Measurements from ENCODE around the gene STKLD1.
"Not testable (repeated sequence)": the region's sequence is repeated elsewhere in the genome, so short reads cannot be mapped to it uniquely, and the experiment has no call there.

The STKLD1 gene

DNA sequence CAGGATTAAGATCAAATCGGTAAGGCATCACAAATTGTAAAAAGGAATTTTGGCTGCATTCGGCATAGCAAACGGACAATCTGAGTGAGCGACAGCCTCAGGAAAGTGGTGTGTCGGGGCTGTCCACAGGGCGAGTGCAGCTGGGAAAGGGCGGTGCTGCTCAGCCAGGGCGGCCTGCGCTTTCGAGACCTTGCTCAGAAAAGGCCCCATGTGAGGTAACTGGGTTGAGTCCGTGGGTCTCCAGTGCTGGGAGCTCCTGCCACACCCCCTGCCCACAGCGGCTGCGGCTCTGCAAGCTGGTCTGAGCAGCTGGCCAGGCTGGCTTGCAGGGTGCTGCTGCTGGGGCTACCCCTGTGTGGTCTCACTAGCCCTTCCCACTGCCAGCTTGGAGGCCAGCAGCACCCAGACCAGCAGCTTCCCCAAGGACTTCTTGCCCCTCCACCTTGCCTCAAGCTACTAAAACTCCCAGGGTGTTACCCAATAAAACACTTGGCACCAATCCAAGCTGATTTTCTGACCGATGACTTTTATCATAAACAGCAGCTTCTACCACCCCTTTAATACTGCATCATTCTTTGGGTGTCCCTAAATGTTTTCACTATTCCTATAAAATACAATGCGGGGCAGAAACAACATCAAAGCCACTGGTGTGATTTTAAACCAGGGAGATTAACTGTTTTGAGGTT, 13.7 kb upstream of the STKLD1 start:
- DNase-seq (ENCODE audit: low read depth): no peak

DNA sequence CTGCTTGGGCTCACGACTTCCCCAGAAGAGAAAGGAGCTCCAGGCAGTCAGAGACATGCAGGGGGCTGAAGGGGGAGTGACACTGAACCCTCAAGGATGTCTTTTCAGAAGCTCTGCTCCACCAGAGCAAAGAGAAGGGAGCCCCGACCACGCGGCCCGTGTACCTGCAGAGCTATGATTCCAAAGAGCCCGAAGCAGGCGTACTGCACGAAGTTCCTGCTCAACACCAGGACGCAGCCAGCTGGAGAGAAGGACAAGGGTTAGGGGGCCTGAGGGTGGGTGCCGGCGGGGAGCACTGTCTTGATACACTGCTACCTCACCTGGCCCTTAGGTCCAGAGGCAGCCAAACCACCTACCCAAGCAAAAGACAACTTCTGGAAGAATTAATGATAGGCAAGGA, 9.7 kb upstream of the STKLD1 start:
- DNase-seq (ENCODE audit: low read depth): no peak

DNA sequence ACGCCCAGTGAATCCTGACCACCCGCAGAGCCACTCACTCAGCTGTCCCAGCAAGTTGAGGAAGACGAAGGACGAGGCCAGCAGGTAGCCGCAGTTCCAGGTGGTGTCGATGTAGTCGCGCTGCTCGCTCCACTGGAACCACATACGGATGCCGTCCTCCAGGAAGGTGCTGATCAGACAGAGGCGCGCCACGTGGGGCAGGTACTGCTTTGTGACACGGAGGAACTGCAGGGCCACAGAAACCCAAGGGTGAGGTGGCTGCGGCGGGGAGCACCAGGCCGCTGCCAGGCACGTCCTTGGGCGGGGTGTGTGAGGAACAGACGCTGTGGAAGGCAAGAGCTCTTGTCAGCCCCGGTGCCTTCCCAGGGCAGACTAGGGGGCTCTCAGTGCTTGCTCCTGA, 8.9 kb upstream of the STKLD1 start:
- no peak for DNase-seq (ENCODE audit: low read depth)

DNA sequence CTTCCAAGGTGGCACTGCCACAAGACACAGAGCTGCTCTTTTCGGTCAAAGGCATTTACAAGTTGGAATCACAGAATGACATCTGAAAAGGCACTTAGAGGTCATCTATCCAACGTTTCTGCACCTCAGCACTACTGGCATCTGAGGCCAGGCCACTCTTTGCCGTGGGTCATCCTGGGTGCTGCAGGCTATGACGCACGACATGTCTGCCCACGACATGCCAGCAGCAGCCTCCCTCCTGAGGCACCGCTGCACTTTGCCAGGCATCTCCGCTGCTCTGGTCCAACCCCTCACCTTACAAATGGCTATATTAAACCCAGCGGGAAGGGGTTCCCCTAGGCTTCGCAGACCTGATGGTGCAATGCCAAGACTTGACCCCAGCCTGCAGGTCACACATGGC, 8.4 kb upstream of the STKLD1 start:
- no peak for DNase-seq (ENCODE audit: low read depth)

DNA sequence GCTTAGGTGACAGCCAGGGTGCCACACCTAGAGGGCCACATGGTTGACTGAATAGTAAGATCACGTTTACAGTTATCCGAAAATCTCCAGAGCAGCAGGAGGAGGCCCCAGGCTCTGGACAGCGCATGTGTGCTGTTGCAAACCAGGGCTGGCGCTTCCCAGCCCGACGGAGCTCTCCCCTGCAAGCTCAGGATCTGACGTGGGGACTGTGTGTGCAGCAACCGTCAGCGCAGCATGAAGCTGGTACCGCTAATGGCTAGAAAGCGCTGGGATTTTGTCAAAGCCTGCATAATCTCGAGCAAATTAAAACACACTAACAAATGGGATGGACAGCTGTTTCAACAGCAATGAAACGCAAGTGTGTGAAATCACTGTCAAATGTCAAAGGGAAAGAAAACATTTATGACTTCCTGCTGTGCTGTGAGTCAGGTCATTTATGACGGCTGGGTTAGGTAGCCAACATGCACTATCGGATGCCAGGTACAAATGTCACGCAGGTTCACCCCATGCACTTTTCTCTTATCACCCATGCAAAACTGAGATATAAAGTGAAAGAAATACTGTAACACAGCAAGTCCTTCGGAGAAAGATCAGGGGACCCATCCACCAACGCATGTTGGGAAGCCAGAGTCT, 7.8 kb upstream of the STKLD1 start:
- DNase-seq (ENCODE audit: low read depth): no peak

DNA sequence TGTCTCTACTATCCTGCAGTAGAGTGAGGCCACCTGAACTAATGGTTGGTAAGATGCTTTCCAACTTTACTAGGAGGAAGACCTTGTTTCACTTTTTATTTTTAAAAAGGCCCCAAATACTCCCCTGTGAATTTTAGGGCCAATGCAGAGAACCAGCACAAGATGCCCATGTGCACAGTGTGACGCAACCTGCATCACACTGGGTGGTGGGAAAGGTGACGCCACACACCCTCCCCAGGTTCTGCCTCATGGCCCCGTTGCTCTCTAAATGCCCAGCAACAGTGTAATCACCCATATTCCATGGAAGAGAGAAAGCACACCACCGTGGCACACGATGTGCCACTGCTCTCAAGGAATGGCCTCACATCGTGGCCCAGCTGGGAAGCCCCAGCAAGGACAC, 6.7 kb upstream of the STKLD1 start:
- DNase-seq (ENCODE audit: low read depth): no peak

DNA sequence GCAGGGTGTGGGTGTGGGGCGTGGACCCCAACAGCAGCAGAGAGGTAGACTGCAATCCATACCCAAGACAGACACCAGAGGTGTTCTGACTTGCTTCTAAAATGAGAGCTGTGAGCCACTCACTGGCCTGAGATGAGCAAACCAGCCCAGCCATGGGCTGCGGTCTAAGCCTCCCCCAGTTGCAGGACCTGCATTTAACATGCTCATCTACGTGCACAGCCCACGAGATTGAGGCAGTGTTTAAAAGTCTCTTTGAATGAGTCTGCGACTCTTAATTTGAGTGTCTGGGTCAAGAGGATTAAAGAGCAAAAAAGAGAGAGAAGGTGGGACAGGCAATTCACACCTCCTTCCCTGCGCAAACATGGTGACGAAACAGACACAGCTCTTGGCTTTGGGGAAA, 6.2 kb upstream of the STKLD1 start:
- no peak for DNase-seq (ENCODE audit: low read depth)

DNA sequence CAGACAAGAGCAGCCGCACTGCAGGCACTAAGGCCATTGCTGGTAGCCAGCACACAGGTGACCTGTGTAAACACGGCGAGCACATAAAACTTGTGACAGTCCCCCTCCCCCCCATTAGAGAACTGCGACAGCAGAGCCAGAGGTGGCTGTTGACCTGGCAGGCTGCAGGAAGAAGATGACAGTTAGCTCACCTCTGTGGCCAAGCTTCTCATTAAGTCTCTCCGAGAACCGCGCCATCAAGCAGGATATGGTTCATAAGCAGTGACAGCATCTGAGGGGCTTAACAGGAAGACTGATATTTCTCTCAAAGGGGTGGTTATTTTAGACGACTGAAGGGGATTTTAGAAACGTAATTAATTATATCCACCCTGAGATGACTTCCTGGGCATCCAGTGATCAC, 5.5 kb upstream of the STKLD1 start:
- DNase-seq (ENCODE audit: low read depth): no peak

DNA sequence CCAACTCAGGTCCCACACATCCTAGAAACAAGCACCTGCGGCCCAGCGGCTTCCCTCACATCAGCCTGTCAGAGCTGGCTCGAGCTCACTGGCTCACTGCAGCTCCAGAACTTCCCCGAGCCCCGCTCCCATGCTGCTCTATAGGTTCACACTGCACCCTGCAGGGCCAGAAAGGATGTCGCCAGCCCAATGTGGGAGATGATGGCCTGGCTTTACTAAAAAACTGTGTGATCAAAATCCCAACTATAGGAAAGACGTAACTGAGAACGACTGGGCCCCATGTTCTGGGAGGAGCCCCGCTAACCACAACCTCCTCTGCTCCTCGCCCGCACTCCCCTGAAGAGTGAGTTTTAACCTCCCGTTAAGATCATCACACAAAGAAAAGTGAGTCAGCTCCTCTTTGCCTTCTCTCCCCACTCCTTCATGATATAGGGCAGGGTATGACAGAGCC, 4.9 kb upstream of the STKLD1 start:
- no peak for DNase-seq (ENCODE audit: low read depth)

DNA sequence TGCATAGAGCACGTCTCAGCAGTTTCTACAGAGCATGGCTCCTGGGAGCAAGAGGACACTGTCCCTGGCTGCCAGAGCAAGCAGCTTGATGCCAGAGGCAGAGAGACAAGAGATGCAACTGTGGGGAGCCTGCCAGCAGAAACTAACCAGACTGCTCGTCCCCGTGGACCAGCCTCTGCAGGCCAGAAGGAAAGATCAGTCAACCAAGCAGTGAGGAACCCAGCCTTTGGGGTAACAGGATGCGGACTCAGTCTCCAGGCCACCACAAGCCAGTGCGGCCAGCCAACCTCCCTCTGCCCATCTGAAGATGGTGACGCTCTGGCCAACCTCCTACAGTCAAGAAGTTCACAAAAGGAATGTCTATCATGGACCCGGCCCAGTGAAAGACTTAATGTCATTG, 4.0 kb upstream of the STKLD1 start:
- DNase-seq (ENCODE audit: low read depth): no peak

DNA sequence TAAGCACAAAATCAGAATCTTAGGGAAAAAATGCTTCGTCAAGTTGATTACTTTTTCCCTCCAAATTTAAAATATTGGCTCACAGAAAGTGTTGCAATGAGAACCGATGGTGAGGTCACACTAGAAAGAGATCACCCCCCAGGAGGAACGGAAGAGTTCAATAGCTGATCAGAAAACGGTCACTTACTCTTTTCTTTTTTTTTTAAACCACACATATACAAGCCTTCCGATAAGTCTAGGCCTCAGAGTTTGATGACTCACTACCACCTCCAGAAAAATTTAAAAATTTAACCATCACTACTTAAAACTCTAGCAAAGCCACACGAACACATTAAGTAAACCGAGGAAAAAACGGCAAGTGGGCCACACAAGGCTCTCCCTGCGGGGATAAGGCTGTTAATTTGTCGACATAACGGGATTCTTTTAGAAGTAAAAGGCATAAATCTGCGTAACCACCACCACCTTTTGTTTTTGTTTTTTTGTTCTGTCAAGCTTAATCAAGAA, 1.5 kb upstream of the STKLD1 start:
- no peak for DNase-seq (ENCODE audit: low read depth)

DNA sequence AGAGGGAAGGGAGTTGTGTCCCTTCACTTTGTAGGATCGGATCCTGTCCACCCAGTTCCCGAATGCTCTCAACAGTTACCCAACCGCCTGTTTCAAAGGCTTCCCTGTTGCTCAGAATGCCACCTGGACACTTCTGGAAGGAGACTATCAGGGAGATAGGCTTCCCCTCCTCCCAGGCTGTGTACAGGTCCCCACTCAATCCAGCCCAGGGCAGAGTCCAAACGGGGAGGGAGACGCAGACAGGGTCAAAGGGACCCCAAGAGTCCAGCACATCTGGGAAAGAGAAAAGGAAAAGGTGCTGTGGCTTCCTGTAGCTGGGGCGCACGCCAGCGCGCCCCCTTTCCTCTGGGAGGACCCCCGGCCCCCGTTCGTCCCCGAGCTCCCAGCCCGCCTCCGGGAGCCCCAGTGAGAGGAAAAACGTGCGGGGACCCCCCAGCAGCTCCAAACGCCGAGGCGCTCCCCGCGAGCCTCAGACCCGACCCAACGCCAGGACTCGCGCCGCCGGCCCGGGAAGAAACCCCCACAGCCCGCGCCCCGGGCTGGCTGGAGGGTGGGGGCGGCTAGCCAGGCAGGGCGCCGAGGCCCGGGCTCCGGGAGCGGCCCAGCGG, 946 bp upstream of the STKLD1 start:
- DNase-seq (ENCODE audit: low read depth): no peak

DNA sequence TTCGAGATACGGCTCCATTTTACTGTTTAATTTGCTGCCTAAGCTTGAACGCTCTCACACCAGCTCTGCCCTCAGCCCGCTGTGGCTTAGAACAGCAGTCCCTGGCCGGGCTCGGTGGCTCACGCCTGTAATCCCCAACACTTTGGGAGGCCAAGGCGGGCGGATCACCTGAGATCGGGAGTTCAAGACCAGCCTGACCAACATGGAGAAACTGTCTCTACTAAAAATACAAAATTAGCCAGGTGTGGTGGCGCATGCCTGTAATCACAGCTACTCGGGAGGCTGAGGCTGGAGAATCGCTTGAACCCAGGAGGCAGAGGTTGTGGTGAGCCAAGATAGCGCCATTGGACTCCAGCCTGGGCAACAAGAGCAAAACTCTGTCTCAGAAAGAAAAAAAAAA, 1.1 kb downstream of the STKLD1 start:
- not testable (repeated sequence) for DNase-seq (ENCODE audit: low read depth)

DNA sequence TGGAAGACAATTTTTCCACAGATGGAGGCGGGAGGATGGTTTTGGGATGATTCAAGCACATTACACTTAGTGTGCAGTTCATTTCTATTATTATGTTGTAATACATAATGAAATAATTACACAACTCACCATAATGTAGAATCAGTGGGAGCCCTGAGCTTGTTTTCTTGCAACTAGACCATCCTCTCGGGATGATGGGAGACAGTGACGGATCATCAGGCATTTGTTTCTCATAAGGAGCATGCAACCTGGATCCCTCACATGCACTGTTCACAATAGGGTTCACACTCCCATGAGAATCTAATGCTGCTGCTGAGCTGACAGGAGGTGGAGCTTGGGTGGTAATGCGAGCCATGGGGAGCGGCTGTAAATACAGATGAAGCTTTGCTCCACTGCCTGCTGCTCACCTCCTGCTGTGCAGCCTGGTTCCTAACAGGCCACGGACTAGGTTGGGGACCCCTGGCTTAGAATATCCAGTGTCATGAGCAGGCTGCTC, 1.6 kb downstream of the STKLD1 start:
- DNase-seq (ENCODE audit: low read depth): no peak

DNA sequence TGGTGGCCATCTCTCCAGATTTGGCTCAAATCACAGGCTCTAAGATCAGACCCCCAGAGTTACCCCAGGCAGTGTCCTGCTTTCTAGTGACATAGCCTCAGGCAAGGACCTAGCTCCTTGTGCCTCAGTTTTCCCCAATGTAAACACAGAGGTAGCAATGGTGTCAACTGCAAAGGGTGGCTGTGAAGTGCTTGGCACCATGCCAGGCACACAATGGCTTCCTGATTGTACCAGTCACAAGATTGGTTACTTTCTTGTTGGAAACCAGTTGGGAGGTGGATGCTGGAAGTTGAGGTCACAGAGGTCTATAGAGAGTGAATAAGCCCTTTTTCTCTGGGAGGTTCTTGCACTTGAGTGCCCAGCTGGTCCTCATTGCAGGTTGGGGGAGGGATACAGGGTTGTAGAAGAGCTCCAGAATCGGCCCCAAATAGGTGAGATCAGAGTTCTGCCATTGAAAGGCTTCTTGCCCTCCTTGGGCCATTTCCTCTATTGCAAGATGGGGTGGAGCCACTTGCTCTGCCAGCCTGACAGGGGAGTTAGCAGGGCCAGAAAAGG, 2.3 kb downstream of the STKLD1 start:
- DNase-seq (ENCODE audit: low read depth): no peak

DNA sequence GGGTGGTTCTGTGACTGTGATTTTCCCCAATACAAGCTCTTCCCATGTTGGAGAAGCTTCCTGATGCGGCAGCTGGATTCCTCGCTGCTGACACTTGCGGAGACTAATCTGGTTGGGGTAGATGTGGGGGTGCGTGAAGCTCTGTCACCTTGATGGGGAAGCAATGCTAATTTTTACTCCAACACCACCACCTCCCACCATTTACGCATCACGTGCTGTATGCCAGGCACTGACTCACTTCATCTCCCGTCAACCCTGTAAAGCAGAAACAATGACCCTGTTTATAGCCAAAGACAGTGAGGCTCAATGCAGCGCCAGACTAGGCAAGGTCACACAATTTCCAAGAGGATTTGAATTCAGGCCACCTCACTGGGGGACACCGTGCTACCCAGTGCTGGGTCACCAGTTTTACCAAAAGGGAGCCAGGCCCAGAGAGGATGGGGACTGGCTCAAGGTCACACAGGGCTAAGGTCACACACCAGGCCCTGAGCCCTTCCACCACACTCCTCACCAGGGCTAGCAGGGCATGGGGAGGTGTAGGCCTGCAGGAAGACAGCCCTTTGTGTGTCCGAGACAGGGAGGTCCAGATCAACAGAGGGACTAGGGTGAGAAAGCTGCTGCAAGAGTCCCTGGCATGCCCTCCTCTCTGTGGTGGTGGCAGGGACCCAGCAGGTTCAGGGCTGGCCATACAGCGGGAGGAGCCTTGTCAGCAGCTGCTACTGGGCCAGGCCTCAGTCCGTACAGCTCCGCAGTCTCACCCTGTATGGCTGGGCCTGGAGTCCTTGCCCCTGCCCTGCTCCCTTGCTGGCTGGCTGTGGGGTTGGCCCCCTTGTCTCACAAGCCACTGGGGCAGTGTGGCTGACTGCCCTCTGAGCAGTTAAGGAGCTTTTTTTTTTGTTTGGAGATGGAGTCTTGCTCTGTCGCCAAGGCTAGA, 3.3 kb downstream of the STKLD1 start:
- DNase-seq (ENCODE audit: low read depth): no peak

DNA sequence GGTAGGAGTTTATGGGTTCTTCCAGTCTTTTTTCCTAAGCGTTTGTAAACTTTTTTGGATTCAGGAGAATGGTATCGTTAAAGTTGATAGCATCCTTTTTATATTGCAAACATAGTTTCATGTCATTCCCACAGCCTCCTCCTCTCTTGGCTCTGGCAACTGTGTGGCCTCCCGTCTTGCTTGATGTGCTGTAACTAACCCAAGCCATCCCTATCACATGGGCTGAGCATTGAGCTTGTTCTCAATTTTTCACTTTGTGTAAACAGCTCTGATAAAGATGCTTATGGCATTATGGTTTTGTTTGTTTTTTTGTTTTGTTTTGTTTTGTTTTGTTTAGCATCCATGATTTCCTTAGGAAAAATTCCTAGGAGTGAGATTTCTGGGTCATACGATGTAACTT, 4.6 kb downstream of the STKLD1 start:
- no peak for DNase-seq (ENCODE audit: low read depth)

DNA sequence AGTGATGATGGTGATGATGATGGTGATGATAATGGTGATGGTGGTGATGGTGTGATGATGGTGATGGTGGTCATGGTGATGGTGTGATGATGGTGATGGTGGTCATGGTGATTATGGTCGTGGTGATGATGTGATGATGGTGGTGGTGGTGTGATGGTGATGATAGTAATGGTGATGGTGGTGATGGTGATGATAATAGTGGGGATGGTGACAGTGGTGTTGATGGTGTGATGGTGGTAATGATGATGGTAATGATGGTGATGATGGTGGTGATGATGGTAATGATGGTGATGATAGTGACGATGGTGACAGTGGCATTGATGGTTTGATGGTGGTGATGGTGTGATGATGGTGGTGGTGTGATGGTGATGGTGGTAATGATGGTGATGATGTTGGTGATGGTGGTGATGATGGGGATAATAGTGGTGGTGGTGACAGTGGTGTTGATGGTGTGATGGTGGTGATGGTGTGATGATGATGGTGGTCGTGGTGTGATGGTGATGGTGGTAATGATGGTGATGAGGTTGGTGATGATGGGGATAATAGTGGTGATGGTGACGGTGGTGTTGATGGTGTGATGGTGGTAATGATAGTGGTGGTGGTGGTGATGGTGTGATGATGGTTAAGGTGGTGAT, 6.5 kb downstream of the STKLD1 start:
- DNase-seq (ENCODE audit: low read depth): no peak

DNA sequence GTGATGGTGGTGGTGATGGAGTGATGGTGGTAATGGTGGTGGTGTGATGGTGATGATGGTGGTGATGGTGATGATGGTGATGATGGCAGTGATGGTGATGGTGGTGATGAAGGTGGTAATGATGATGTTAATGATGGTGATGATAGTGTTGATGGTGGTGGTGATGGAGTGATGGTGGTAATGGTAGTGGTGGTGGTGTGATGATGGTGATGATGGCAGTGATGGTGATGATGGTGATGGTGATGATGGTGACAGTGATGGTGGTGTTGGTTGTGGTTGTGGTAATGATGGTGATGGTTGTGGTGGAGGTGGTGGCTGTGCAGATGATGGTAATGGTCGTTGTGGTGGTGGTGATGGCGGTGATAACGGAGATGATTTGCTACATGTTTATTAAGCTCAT, 7.3 kb downstream of the STKLD1 start:
- no peak for DNase-seq (ENCODE audit: low read depth)

DNA sequence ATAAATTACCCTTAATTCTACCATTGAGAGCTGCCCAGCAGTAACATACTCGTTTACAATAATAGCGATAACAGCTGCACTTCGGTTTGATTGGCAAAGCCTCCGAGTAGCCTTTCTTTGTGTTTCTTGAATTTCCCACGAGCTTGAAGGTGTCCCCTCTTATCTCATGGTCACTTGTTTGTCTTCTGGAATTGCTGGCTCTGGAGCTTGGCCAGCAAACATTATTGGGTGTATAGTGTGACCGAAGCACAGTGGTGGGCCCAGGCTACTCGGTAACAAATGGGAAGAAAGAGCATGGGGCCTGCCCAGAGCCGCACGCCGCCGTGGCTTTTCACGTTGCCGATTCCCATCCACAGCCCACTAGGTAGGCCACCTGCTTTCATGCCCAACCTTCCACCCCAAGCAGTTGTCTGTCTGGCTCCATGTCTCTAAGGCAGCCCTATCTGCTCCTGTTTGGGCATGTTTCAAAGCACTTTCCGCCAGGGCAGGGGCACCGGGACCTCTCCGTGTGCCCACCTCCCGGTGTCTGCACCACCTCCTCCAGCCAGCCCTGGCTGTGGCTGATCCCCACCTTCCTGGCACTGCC, 8.7 kb downstream of the STKLD1 start:
- no peak for DNase-seq (ENCODE audit: low read depth)

DNA sequence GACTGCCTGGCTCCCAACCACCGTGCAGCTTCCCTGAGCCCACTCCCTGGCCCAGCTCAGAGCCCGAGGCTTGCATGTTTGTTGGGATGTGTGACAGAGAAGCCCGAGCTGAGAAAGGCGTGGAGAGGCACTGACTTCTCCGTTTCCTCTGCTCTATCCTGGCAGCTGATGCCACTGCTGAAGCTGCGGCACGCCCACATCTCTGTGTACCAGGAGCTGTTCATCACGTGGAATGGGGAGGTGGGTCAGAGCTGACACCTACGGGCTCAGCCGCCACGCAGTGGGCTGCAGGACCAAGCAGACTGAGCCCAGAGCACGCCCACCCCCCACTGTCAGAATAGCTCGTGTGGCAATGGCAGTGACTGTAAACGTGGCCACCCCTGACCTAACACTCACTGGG, 9.3 kb downstream of the STKLD1 start:
- DNase-seq (ENCODE audit: low read depth): no peak

Measured in CMK (cell line).